GM12878 (cell line): ENCODE results near the gene FAM187B.

Source experiments
- EP300 ChIP-seq, 2 experiments: fragments of 150-350 bp in 1 of 2; IDR thresholded peaks; 2 replicates each; pipeline ENCODE4 v1.6.1; 2011 to 2012; ENCODE audit warnings: low read depth in 2 of 2, low read length in 2 of 2, borderline replicate concordance in 1 of 2, improper control_type of control experiment in 1 of 2, inconsistent platforms in 1 of 2; ENCODE audit not compliant: control insufficient read depth in 1 of 2
- MXI1 ChIP-seq: fragments of 150-350 bp; IDR thresholded peaks from 2 replicates; pipeline ENCODE4 v1.6.1; 2011; ENCODE audit warnings: low read depth, mild to moderate bottlenecking, inconsistent platforms, low read length, improper control_type of control experiment
- SIN3A ChIP-seq: IDR thresholded peaks from 2 replicates; pipeline ENCODE4 v1.6.1; 2012; ENCODE audit warnings: low read depth, low read length, improper control_type of control experiment

DNA sequence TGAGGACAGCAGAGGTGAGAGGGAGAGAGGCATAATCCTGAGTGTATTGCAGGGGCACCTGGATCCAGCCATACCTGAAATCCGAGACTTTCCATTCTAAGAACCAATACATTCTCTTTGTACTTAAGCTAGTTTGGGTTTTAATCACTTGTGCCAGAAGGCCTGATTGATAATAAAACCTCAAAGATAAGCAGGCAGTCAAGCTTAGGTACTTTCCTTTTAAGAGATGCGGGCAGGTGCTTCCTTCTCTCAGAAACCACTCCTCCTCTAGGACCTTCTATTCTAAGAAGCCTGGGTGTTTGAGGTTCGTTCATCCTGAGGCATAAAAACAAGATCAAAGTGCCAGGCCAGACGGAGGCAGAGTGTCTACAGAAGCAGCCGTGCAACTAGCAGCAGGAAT, 22.2 kb downstream of the FAM187B start:
- TF ChIP-seq SIN3A (no peak), MXI1 (no peak), EP300 (IDR thresholded peaks at IDR 0.05; ENCODE audit: borderline replicate concordance in 1 of 2, control insufficient read depth in 1 of 2, low read depth in 2 of 2, low read length in 2 of 2) (no peak)
